Mucosa of gallbladder (tissue), 1 donor: ENCODE measurements around the gene MTIF2. TPM values are rescaled to one million over a fixed set of nuclear protein-coding genes. Genes with fewer than 3 reads are reported as not detected.
"Not testable (repeated sequence)": the region's sequence is repeated elsewhere in the genome, so short reads cannot be mapped to it uniquely, and the experiment has no call there.

Experiments
- DNase-seq: peaks from one replicate; pipeline ENCODE4 v3.0.0-alpha.2; 2020; ENCODE audit warnings: low spot score
- total RNA-seq: library from RNA; stranded (reverse); gene quantifications from one replicate; pipeline ENCODE4 v1.2.1, GENCODE V29; 2021
- donor health status: DM: no; HTN: no; CAD: no.

MTIF2 gene
- total RNA-seq, 1 donor from 2014 or later, result 22.8 TPM

- DNase-seq, result no peak
Measured at GRCh38 chr2:55196526-55196925, 72.5 kb downstream of the MTIF2 start.

GRCh38 chr2:55191888-55192287 is 77.1 kb downstream of the MTIF2 start:
- not testable (repeated sequence) for DNase-seq

- not testable (repeated sequence) for DNase-seq
Measured at GRCh38 chr2:55186837-55187236, 82.2 kb downstream of the MTIF2 start.

Other genes starting within 250 kb of the MTIF2 start
- gene RTN4, start 218.8 kb downstream of the MTIF2 start, total RNA-seq, result 370 TPM
- 20.1 TPM for gene CLHC1, start 36.9 kb downstream of the MTIF2 start, total RNA-seq
- 605 TPM for gene RPS27A, start 36.5 kb downstream of the MTIF2 start, total RNA-seq
- 21.9 TPM for gene CCDC88A, start 150.6 kb upstream of the MTIF2 start, total RNA-seq